Measurements from ENCODE around the gene PHACTR3. TPM values are rescaled to one million over a fixed set of nuclear protein-coding genes. Genes with fewer than 3 reads are reported as not detected.

The PHACTR3 gene
- total RNA-seq, 1 experiment from 2014 or later: 0.11 TPM

DNA sequence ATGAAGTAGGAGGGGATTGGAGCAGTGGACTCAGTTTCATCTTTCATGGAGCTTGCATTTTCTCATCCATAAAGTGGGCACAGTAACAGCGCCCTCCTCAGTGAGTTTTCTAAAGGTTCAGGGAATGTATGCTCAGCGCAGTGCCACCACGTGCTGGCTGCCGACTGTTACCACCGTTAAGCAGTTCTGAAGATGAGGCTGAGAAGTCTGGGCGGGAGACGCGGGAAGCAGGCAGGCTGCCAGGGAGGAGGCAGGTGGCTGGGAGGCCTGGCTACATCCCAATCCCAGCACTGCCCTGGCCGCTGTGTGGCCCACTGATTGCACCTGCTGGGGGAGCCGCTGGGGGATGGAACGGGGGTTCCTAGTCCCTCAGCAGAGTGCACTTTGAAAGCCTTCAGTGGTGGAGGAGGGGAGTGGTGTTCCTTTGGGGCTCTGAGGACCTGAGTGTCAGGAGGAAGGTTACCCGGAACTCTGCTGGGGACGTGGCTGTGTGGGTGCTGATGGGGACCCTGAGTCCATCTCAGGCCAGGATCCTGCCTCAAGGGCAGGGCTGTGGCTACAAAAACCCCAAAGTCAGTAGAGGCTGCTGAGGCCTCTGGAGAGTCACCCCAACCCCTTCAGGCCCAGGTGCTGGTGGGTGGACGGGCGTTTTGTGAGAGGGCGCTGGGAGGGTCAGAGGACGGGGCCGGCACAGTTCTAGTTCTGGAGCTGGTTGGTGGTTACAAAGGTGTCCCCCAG, 28.0 kb upstream of the PHACTR3 start:
- no peak overlapping the region for H3K27ac Mint-ChIP-seq (ENCODE audit: unreplicated experiment)
- intact Hi-C loops (cut with micrococcal nuclease; ENCODE audit: unreplicated experiment): no loop called here
- H3K4me1 ChIP-seq: no peaks in the 10 kb centered on the region
- POLR2A ChIA-PET: no interaction called here
- TF ChIP-seq CTCF (IDR thresholded peaks at IDR 0.05; ENCODE audit: insufficient read depth in 1 of 2, low read depth in 1 of 2, low read length in 1 of 2, severe bottlenecking in 1 of 2, unreplicated experiment in 1 of 2): no peak
- BruUV-seq (replicated peaks): no TSS peak
- H3K27me3 ChIP-seq (replicated peaks; ENCODE audit: control insufficient read depth, insufficient read depth, low read length): peaks cover 2% of the 10 kb centered on the region; the same call in 1 of the 2 replicates
- H3K27me3 Mint-ChIP-seq (ENCODE audit: insufficient read depth, unreplicated experiment): peaks cover 22% of the 10 kb centered on the region
- H3K36me3 ChIP-seq (ENCODE audit: control insufficient read depth, insufficient read depth, low read length): no peaks in the 10 kb centered on the region
- H3K4me1 Mint-ChIP-seq (ENCODE audit: low read depth, unreplicated experiment): no peaks in the 10 kb centered on the region
- H3K9me3 Mint-ChIP-seq (ENCODE audit: unreplicated experiment): no peaks in the 10 kb centered on the region
- H3K4me3 Mint-ChIP-seq (ENCODE audit: unreplicated experiment): no peak overlapping the region
- H3K9me3 ChIP-seq: no peaks in the 10 kb centered on the region
- H3K36me3 Mint-ChIP-seq (ENCODE audit: insufficient read depth, unreplicated experiment): no peaks in the 10 kb centered on the region
- CTCF ChIA-PET: no interaction called here
- H3K4me3 ChIP-seq (ENCODE audit: low read depth, low read length): no peak overlapping the region
- peak in 1 of 2 experiments; percentile 34 for DNase-seq

- H3K4me1 Mint-ChIP-seq (ENCODE audit: low read depth, unreplicated experiment): no peaks in the 10 kb centered on the region
- intact Hi-C loops (cut with micrococcal nuclease; ENCODE audit: unreplicated experiment): no loop called here
- CTCF ChIA-PET: no interaction called here
- no peaks in the 10 kb centered on the region for H3K36me3 Mint-ChIP-seq (ENCODE audit: insufficient read depth, unreplicated experiment)
- peaks cover 23% of the 10 kb centered on the region for H3K27me3 Mint-ChIP-seq (ENCODE audit: insufficient read depth, unreplicated experiment)
- BruUV-seq (replicated peaks): no TSS peak
- peaks cover 2% of the 10 kb centered on the region for H3K27me3 ChIP-seq (replicated peaks; ENCODE audit: control insufficient read depth, insufficient read depth, low read length)
- no peaks in the 10 kb centered on the region for H3K36me3 ChIP-seq (ENCODE audit: control insufficient read depth, insufficient read depth, low read length)
- peak in 1 of 2 experiments; percentile 31 for DNase-seq
- no peak overlapping the region for H3K27ac Mint-ChIP-seq (ENCODE audit: unreplicated experiment)
- no peak overlapping the region for H3K4me3 ChIP-seq (ENCODE audit: low read depth, low read length)
- no peaks in the 10 kb centered on the region for H3K9me3 ChIP-seq
- no peaks in the 10 kb centered on the region for H3K9me3 Mint-ChIP-seq (ENCODE audit: unreplicated experiment)
- no peak overlapping the region for H3K4me3 Mint-ChIP-seq (ENCODE audit: unreplicated experiment)
- POLR2A ChIA-PET: no interaction called here
- no peak for TF ChIP-seq CTCF (IDR thresholded peaks at IDR 0.05; ENCODE audit: insufficient read depth in 1 of 2, low read depth in 1 of 2, low read length in 1 of 2, severe bottlenecking in 1 of 2, unreplicated experiment in 1 of 2)
- no peaks in the 10 kb centered on the region for H3K4me1 ChIP-seq
These were observed 27.1 kb upstream of the PHACTR3 start for GRCh38 chr20:59577037-59577808.

DNA sequence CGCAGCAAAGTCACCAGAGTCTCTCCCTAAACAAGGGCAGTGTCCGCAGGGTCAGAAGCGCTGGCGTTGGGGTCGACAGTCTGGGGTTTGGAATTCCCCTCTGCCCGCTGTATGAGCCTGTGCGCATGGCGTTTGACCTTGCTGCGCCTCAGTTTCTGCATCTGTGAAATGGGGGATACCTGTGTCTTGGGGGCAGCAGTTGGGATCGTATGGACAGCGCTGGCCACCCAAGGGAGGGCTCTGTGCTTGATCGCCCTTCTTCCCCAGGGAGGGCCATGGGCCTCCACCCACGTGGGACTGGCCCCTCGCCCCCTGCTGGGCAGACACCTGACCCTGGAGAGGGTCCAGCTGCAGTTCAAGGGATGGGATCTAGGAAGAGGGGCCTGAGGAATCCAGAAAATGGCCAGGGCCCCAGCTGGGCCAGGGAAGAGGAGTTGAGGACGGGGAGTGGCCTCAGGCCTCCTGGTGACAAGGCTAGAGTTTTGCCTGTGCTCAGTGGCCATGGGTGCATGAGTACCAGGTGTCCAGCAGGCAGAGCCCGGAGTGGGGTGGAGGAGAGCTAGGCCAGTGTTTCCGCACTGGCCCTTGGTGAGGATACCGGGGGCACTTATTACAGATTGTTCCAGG, 26.4 kb upstream of the PHACTR3 start:
- no peaks in the 10 kb centered on the region for H3K9me3 ChIP-seq
- ChIA-PET CTCF (no interaction called here), POLR2A (no interaction called here)
- H3K36me3 ChIP-seq (ENCODE audit: control insufficient read depth, insufficient read depth, low read length): no peaks in the 10 kb centered on the region
- peaks cover 2% of the 10 kb centered on the region for H3K27me3 ChIP-seq (replicated peaks; ENCODE audit: control insufficient read depth, insufficient read depth, low read length)
- Mint-ChIP-seq H3K27me3 (ENCODE audit: insufficient read depth, unreplicated experiment) (peaks cover 28% of the 10 kb centered on the region), H3K27ac (ENCODE audit: unreplicated experiment) (no peak overlapping the region), H3K4me1 (ENCODE audit: low read depth, unreplicated experiment) (no peaks in the 10 kb centered on the region), H3K36me3 (ENCODE audit: insufficient read depth, unreplicated experiment) (no peaks in the 10 kb centered on the region), H3K4me3 (ENCODE audit: unreplicated experiment) (no peak overlapping the region), H3K9me3 (ENCODE audit: unreplicated experiment) (no peaks in the 10 kb centered on the region)
- BruUV-seq (replicated peaks): no TSS peak
- TF ChIP-seq CTCF (IDR thresholded peaks at IDR 0.05; ENCODE audit: insufficient read depth in 1 of 2, low read depth in 1 of 2, low read length in 1 of 2, severe bottlenecking in 1 of 2, unreplicated experiment in 1 of 2): no peak
- no peaks in the 10 kb centered on the region for H3K4me1 ChIP-seq
- intact Hi-C loops (cut with micrococcal nuclease; ENCODE audit: unreplicated experiment): no loop called here
- peak in 1 of 2 experiments; percentile 39 for DNase-seq
- H3K4me3 ChIP-seq (ENCODE audit: low read depth, low read length): no peak overlapping the region
